ENCODE measurements around the gene RAB34.
"Not testable (repeated sequence)": the region's sequence is repeated elsewhere in the genome, so short reads cannot be mapped to it uniquely, and the experiment has no call there.

The RAB34 gene

GRCh38 chr17:28726627-28727491 lies 9.2 kb upstream of the RAB34 start:
- peak; percentile 92 for DNase-seq (ENCODE audit: low read depth)

- DNase-seq (ENCODE audit: low read depth): no peak
Measured at GRCh38 chr17:28726226-28726626, 8.6 kb upstream of the RAB34 start, which contains the start of gene TLCD1. Gene TLCD1 (minus strand): TSS chr17:28726233. CDS start chr17:28726097, 136 bp downstream.

GRCh38 chr17:28725660-28726225 lies 8.1 kb upstream of the RAB34 start:
- DNase-seq (ENCODE audit: low read depth): no peak

- DNase-seq (ENCODE audit: low read depth): no peak
Measured at GRCh38 chr17:28725166-28725659, 7.5 kb upstream of the RAB34 start.

DNA sequence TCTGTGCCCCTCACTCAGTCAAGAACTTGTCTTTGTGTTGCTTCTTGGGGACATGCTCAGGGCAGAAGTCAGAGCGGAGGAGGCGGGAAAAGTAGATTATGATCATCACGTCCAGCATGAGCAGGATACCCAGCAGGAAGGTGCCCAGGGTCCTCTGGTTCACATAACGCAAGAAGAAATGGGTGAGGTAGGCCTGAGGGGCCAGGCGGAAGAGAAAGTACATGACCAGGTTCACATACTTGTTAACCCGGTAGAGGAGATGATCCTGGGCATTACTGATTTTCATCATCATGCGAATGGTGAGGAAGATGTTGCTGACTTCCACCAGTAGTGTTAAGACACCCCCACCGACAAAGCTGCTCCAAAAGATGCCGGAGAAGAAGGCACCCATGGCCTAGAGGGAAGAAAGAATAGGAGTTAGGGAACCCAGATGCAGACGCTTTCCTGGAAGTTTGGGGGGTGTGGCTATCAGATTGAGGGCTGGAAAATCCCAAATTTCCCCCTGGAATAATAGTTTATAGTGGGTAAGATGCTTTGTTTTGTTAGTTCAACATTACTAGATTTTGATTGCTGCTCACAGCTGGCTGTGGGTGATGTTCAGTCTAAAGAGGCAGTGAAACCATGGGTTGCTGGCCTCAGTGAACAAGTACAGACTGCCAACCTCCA lies 7.0 kb upstream of the RAB34 start:
- no peak for DNase-seq (ENCODE audit: low read depth)

GRCh38 chr17:28723836-28724499 lies 6.3 kb upstream of the RAB34 start:
- DNase-seq (ENCODE audit: low read depth): not testable (repeated sequence)

GRCh38 chr17:28723159-28723835 lies 5.6 kb upstream of the RAB34 start:
- no peak for DNase-seq (ENCODE audit: low read depth)

- DNase-seq (ENCODE audit: low read depth): no peak
Measured at GRCh38 chr17:28722417-28723158, 4.9 kb upstream of the RAB34 start.

GRCh38 chr17:28720997-28721329 lies 3.3 kb upstream of the RAB34 start:
- DNase-seq (ENCODE audit: low read depth): not testable (repeated sequence)

GRCh38 chr17:28720247-28720996 lies 2.8 kb upstream of the RAB34 start:
- no peak for DNase-seq (ENCODE audit: low read depth)

DNA sequence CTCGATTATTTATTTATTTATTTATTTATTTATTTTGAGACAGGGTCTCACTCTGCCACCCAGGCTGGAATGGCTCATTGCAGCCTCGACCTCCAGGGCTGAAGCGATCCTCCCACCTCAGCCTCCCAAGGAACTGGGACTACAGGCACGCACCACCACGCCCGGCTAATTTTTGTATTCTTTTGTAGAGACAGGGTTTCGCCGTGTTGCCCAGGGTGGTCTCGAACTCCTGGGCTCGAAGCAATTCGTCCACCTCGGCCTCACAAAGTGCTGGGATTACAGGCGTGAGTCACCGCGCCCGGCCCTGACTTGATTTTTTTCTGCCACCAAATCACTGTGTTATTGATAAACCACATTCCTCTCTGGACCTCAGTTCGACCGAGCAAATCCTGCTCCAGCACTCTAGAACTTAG lies 1.4 kb upstream of the RAB34 start:
- no peak for DNase-seq (ENCODE audit: low read depth)

GRCh38 chr17:28718333-28719020 lies 809 bp upstream of the RAB34 start:
- no peak for DNase-seq (ENCODE audit: low read depth)

DNA sequence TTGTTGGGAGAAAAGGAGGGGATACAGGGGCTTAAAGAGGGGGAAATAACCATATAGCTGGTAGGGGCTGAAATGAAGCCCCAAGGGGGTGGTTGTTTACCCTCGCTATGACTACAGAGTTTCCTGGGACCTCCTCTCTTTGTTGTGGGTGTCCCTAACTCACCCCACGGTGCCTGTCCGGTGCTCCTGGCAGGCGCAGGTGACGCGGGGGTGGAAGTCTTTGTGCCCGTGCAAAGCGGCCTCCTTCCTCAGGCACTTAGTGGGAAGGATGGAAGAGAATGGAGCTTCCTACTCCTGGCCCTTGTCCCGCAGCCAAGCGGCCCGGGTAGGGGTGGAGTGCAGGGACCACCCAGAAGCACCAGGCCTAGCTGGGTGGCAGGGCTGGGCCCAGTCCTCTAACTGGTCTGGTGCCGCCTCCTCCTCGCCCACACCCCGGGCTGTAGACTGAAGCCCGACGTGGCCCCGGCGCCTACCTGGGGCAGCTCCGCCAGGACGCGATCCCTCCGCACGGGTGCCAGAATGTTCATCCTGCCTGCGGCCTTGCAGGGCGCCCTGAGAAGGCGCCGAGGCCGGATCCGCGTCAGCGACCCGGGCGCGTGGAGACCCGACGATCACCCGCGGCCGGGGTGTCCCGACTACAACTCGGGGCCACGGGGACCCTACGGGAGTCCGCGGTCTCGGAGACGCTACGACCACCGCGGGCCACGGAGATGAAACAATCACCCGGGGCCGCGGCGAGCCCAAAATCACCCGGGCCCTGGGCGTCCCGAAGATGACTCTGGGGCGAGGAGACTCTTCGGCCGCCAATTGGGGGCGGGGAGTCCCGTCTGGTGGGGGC lies 709 bp downstream of the RAB34 start:
- no peak for DNase-seq (ENCODE audit: low read depth)

DNA sequence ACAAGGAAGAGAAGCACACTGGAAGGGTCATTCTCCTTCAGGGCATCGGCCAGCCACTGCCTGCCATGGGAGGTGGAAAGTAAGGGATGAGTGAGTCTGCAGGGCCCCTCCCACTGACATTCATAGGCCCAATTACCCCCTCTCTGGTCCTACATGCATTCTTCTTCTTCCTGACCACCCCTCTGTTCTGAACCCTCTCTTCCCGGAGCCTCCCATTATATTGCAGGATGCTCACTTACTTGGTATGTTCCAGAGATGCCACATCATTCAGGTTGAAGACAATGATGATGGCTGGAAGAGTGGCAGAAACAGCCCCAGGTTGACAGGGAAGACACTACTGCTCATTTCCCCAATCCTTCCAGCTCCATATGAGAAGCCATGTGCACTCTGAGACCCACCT lies 2.5 kb downstream of the RAB34 start:
- DNase-seq (ENCODE audit: low read depth): no peak

DNA sequence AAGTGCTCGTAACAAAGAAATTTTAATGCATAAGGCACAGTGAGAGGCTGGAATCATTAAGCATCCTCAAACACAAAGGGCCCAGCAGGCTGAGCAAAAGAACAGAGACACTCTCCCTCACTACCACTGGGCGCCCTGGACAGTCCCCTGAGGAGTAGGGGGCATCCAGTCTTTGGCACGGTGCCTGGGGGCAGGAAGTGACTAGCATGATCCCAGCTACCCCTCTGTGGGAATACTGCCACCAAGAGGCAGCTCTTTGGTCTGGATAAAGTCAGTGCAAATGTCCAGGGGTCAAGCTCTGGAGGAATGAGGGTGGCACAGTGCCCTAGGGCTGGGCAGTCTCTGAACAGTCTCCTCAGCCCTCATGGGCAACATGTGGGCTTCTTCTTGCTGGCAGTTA lies 3.4 kb downstream of the RAB34 start:
- DNase-seq (ENCODE audit: low read depth): no peak

GRCh38 chr17:28712705-28713415 lies 4.8 kb downstream of the RAB34 start:
- DNase-seq (ENCODE audit: low read depth): no peak

DNA sequence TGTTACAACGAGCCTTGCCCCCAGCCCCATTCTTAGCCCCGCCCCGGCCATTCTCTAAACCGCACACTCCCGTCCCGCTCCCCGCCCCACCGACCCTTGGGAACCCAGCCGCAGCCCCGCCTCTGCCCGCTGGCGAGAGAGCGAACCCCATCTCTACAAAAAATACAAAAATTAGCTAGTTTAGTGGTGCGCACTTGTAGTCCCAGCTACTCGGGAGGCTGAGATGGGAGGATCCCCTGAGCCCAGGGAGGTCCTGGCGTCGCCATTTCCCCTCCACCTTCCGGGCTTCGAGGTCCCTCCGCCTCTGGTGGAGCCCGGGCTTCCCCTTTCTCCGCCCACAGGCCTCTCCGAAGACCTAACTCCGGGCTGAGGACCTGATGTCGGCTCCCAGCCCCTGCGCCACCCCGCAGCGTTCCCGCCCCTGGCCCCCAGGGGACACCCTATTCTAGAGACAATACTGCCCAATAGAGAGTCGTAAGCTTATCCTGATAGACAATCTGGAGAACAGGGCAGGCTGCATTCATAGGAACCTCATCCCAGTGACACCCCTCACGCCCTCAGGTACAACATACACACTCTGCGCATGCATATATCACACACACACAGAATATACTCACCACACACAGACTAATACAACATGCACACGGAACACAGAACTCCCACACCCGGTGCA lies 5.5 kb downstream of the RAB34 start:
- DNase-seq (ENCODE audit: low read depth): no peak

DNA sequence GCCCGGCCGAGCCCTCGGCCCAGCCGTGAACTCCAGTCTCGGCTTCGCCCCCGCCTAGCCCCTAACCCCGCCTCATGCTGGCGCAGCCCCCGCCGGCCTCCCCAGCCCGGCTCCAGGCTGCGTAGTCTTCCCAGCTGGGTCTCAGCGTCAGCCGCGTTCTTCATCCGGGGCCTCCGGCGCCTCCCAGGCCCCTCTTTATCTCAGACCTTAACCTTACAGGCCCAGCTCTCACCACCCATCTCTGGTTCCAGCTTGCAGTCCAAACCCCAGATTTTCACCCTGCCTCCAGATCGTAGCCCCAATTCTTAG lies 6.0 kb downstream of the RAB34 start, which contains the start of gene PROCA1:
TSS of gene PROCA1 (minus strand) at position 166 of the 309 bp plus-strand sequence. CDS start 228 bp downstream, outside the sequence.
- DNase-seq (ENCODE audit: low read depth): no peak
